Measurements from ENCODE around the gene LMO1.

- TF ChIP-seq POLR2A (IDR thresholded peaks at IDR 0.05): no peak
- TF ChIP-seq CTCF (IDR thresholded peaks at IDR 0.05): no peak
- TF ChIP-seq POLR2AphosphoS5 (IDR thresholded peaks at IDR 0.05): no peak
- TF ChIP-seq EP300 (IDR thresholded peaks at IDR 0.05): no peak
Observed at GRCh38 chr11:8273287-8273686, 9.6 kb upstream of the LMO1 start.

Data from suprapubic skin (tissue), 4 donors.